ENCODE measurements around the gene PCP4L1. TPM values are rescaled to one million over a fixed set of nuclear protein-coding genes. Genes with fewer than 3 reads are reported as not detected.
"Not testable (repeated sequence)": the region's sequence is repeated elsewhere in the genome, so short reads cannot be mapped to it uniquely, and the experiment has no call there.

Gene PCP4L1
- total RNA-seq, 2 donors from 2014 or later = 7.6 to 10.1 TPM

DNA sequence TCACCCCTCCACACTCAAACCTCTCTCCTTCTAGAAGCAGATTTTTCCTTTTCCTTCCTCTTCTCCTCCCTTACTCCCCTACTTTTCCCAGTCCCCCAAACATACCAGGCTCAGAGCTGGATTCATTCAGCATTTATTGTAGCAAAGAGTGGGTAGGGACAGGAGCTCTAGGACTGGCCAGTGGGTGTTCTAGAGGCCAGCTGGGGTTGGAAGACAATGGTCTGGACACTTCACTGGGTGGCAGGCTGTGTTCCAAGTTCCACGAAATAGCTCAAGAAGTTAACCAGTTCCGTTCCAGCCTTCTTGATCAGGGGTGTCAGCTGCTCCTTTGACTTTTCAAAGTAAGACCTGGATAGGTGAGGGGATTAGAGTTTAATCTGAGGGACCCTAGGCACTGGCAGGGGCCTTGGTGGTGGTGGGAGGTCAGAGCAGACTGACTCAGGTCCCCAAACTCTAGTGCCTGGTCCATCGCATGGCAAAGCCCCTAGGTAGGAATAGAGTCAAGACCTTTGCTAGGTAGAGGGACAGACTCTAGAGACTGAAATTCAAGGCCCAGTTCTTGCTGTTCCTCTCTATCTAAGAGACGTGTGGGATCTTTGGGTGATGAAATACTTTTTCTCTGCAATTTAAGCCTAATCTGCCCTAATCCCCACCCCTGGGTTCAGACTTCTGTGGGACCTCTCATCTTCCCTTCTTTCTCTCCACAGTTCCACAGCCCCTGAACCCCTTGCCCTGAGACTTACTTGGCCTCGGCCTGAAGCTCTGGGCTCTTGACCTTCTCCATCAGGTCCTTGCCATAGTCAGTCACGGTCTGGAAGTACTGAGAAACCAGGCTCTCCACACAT lies 36.1 kb upstream of the PCP4L1 start:
- no peak overlapping the region for H3K27ac ChIP-seq
- H3K27me3 ChIP-seq (replicated peaks; ENCODE audit: insufficient read depth) = no peaks in the 10 kb centered on the region
- no peaks in the 10 kb centered on the region for H3K36me3 ChIP-seq
- intact Hi-C loops (cut with DNase I) = no loop called here
- TF ChIP-seq, protein P1, sequence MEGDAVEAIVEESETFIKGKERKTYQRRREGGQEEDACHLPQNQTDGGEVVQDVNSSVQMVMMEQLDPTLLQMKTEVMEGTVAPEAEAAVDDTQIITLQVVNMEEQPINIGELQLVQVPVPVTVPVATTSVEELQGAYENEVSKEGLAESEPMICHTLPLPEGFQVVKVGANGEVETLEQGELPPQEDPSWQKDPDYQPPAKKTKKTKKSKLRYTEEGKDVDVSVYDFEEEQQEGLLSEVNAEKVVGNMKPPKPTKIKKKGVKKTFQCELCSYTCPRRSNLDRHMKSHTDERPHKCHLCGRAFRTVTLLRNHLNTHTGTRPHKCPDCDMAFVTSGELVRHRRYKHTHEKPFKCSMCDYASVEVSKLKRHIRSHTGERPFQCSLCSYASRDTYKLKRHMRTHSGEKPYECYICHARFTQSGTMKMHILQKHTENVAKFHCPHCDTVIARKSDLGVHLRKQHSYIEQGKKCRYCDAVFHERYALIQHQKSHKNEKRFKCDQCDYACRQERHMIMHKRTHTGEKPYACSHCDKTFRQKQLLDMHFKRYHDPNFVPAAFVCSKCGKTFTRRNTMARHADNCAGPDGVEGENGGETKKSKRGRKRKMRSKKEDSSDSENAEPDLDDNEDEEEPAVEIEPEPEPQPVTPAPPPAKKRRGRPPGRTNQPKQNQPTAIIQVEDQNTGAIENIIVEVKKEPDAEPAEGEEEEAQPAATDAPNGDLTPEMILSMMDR (IDR thresholded peaks at IDR 0.05) = no peak
- TF ChIP-seq POLR2A (IDR thresholded peaks at IDR 0.05) (no peak), POLR2AphosphoS5 (IDR thresholded peaks at IDR 0.05) (no peak)
- peaks cover 4% of the 10 kb centered on the region for H3K4me1 ChIP-seq (replicated peaks)
- H3K9me3 ChIP-seq = no peaks in the 10 kb centered on the region
- no peak for DNase-seq (ENCODE audit: low spot score)
- H3K4me3 ChIP-seq = no peak overlapping the region
- 74% methylated on average over 6 of the region's 6 CpGs for WGBS

DNA sequence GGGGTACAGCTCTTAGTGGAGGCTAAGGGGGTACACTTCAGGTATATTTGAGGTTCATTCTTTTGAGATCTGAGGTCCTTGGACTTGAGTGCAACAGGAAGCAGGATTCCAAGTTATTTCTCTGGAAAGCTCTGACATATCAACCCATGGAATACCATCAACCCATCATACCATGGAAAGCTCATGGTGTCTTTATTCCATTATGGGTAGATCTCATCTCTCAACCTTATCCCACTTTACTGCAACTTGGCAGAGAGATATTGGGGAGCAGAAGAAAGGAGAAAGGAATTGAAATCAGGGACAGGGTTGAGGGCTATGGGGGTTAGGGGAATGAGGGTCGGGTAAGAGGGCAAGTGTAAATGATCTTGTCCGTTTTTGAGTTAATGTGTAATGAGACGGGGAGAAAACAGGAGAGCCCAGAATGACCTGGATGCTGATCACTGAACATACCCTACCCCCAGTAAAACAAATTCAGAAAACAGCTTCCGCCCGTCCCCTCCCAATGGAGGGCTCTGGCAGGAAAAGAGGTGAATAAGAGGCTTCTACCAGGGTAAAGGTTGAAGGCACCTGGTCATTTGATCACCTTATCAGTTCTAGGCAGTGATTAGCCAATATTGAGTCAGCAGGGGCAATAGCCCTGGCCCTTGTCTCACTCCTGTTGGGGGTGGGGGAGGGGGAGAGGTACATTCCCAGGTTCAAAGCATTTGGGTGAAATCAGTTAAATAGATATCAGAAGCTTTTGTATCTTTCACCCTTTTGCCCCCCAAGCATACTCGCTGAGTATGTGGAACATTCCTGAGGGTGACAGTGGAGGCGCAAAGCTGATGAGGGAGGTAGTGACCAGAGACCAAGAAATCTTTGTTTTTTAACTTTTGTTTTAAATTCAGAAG lies 34.5 kb upstream of the PCP4L1 start:
- Histone ChIP-seq H3K4me3 (no peak overlapping the region), H3K4me1 (replicated peaks) (peaks cover 4% of the 10 kb centered on the region), H3K36me3 (peaks cover 0 to 3% of the 10 kb centered on the region in 2 donors), H3K27ac (no peak overlapping the region), H3K27me3 (replicated peaks; ENCODE audit: insufficient read depth) (no peaks in the 10 kb centered on the region), H3K9me3 (no peaks in the 10 kb centered on the region)
- intact Hi-C loops (cut with DNase I) = no loop called here
- DNase-seq (ENCODE audit: low spot score) = no peak
- TF ChIP-seq, protein P1 (IDR thresholded peaks at IDR 0.05) = no peak
- no peak for TF ChIP-seq POLR2AphosphoS5 (IDR thresholded peaks at IDR 0.05)
- no peak for TF ChIP-seq POLR2A (IDR thresholded peaks at IDR 0.05)
- 82% methylated on average over 7 of the region's 7 CpGs for WGBS

DNA sequence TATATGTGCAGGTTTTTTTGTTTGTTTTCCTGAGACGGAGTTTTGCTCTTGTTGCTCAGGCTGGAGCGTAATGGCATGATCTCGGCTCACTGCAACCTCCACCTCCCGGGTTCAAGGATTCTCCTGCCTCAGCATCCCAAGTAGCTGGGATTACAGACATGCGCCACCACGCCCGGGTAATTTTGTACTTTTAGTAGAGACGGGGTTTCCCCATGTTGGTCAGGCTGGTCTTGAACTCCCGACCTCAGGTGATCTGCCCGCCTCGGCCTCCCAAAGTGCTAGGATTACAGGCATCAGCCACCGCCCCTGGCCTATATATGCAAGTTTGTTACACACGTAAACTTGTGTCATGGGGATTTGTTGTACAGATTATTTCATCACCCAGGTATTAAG lies 33.9 kb upstream of the PCP4L1 start:
- not testable (repeated sequence) for DNase-seq (ENCODE audit: low spot score); H3K4me3 ChIP-seq; H3K27ac ChIP-seq; H3K36me3 ChIP-seq; H3K4me1 ChIP-seq (replicated peaks); H3K9me3 ChIP-seq; H3K27me3 ChIP-seq (replicated peaks; ENCODE audit: insufficient read depth)
- intact Hi-C loops (cut with DNase I) = loop anchor here (5.0 kb wide), 1 partner anchor 143 kb away; the partner anchor contains the start of gene CFAP126
- WGBS = 88% methylated on average over 13 of the region's 13 CpGs

DNA sequence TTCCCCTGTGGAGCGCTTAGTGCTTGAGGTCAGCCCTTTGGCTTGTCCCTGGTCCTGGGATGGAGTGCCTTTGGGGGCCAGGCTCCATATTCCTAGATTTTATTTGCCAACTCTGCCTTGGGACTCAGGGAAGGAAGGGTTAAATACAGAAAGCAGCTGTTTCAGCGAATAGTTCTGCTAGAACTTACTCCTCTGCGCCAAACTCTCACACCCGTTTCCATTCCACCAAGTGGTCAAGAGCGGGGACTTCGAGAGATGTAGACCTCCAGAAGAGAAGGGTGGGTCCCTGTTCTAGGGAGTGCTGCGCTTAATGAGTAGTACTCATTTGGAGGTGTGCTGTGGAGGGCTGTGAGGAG lies 33.4 kb upstream of the PCP4L1 start:
- Histone ChIP-seq H3K36me3 (peaks cover 0 to 3% of the 10 kb centered on the region in 2 donors), H3K27ac (no peak overlapping the region), H3K27me3 (replicated peaks; ENCODE audit: insufficient read depth) (no peaks in the 10 kb centered on the region), H3K4me3 (no peak overlapping the region), H3K4me1 (replicated peaks) (peaks cover 4% of the 10 kb centered on the region), H3K9me3 (no peaks in the 10 kb centered on the region)
- intact Hi-C loops (cut with DNase I) = loop anchor here (5.0 kb wide), 1 partner anchor 142 kb away; the partner anchor contains the start of gene CFAP126
- 78% methylated on average over 7 of the region's 7 CpGs for WGBS
- TF ChIP-seq POLR2A (IDR thresholded peaks at IDR 0.05) (no peak), POLR2AphosphoS5 (IDR thresholded peaks at IDR 0.05) (no peak)
- TF ChIP-seq, protein P1 (IDR thresholded peaks at IDR 0.05) = no peak
- no peak for DNase-seq (ENCODE audit: low spot score)

Data from prostate gland (tissue), 2 donors.